ENCODE measurements around the gene GEMIN4.
"Not testable (repeated sequence)": the region's sequence is repeated elsewhere in the genome, so short reads cannot be mapped to it uniquely, and the experiment has no call there.

The GEMIN4 gene

GRCh38 chr17:752002-752619, at the start of gene GEMIN4:
GEMIN4 (minus strand) TSS chr17:752264; CDS start chr17:752142, 122 bp downstream.
- peak; percentile 98 for DNase-seq

GRCh38 chr17:801660-802059, 49.6 kb upstream of the GEMIN4 start:
- no peak for DNase-seq

GRCh38 chr17:800446-801242, 48.6 kb upstream of the GEMIN4 start:
- no peak for DNase-seq

GRCh38 chr17:799261-799660, 47.2 kb upstream of the GEMIN4 start:
- no peak for DNase-seq

GRCh38 chr17:798246-798645, 46.2 kb upstream of the GEMIN4 start:
- DNase-seq = no peak

- no peak for DNase-seq
These were observed 45.3 kb upstream of the GEMIN4 start for GRCh38 chr17:797236-797840.

GRCh38 chr17:796609-797008, 44.5 kb upstream of the GEMIN4 start:
- DNase-seq = no peak

GRCh38 chr17:795721-796120, 43.7 kb upstream of the GEMIN4 start:
- DNase-seq = no peak

- DNase-seq = no peak
These were observed 43.2 kb upstream of the GEMIN4 start for GRCh38 chr17:795276-795675.

- DNase-seq = peak; percentile 44
These were observed 42.8 kb upstream of the GEMIN4 start for GRCh38 chr17:794876-795275.

GRCh38 chr17:792277-792676, 40.2 kb upstream of the GEMIN4 start:
- no peak for DNase-seq

- no peak for DNase-seq
These were observed 39.8 kb upstream of the GEMIN4 start for GRCh38 chr17:791829-792228.

GRCh38 chr17:790874-791247, 38.8 kb upstream of the GEMIN4 start:
- not testable (repeated sequence) for DNase-seq

- not testable (repeated sequence) for DNase-seq
These were observed 38.1 kb upstream of the GEMIN4 start for GRCh38 chr17:789931-790873.

- DNase-seq = no peak
These were observed 37.2 kb upstream of the GEMIN4 start for GRCh38 chr17:789160-789840.

- DNase-seq = no peak
These were observed 36.5 kb upstream of the GEMIN4 start for GRCh38 chr17:788551-788950.

- DNase-seq = no peak
These were observed 35.7 kb upstream of the GEMIN4 start for GRCh38 chr17:787641-788221.

GRCh38 chr17:785901-786300, 33.8 kb upstream of the GEMIN4 start:
- DNase-seq = not testable (repeated sequence)

GRCh38 chr17:784143-784542, 32.1 kb upstream of the GEMIN4 start:
- no peak for DNase-seq

- DNase-seq = peak; percentile 94
These were observed 30.0 kb upstream of the GEMIN4 start, which contains the start of the genes GLOD4 and MRM3 for GRCh38 chr17:781805-782731. GLOD4 (minus strand) TSS chr17:782280; CDS start chr17:782255, 25 bp downstream. MRM3 (plus strand) TSS chr17:782353; CDS start chr17:782379, 26 bp downstream.

GRCh38 chr17:778096-778495, 26.0 kb upstream of the GEMIN4 start:
- DNase-seq = no peak
